Measurements from ENCODE around the gene SLX9. TPM values are rescaled to one million over a fixed set of nuclear protein-coding genes. Genes with fewer than 3 reads are reported as not detected.

Gene SLX9
- total and polyA plus RNA-seq, 9 donors: 5.6 to 24.1 (median 16.6) TPM

- DNase-seq: no peak
- Histone ChIP-seq H3K27ac (no peak overlapping the region), H3K4me3 (no peak overlapping the region), H3K9me3 (no peaks in the 10 kb centered on the region), H3K27me3 (no peaks in the 10 kb centered on the region), H3K36me3 (no peaks in the 10 kb centered on the region), H3K4me1 (ENCODE audit: insufficient read depth) (peaks cover 7% of the 10 kb centered on the region)
- 85 to 90% (median 87%) methylated on average over 24 of the region's 24 CpGs for WGBS, 3 donors
- TF ChIP-seq CTCF (IDR thresholded peaks at IDR 0.05): no peak
- no peak for TF ChIP-seq POLR2A (IDR thresholded peaks at IDR 0.05)
- no peak for TF ChIP-seq EP300 (IDR thresholded peaks at IDR 0.05)
- intact Hi-C loops (cut with DNase I): loop anchor here in 2 of 4 donors (5.0 to 10.0 kb wide), 3 partner anchors 72 to 501 kb away; partner anchors contain the start of gene PTTG1IP (in 1 of the 2)
Measured at GRCh38 chr21:44943686-44944550, 4.1 kb downstream of the SLX9 start.

- 86 to 91% (median 89%) methylated on average over 10 of the region's 10 CpGs for WGBS, 3 donors
- no peak for TF ChIP-seq CTCF (IDR thresholded peaks at IDR 0.05)
- no peak for TF ChIP-seq POLR2A (IDR thresholded peaks at IDR 0.05)
- no peak for TF ChIP-seq EP300 (IDR thresholded peaks at IDR 0.05)
- no peaks in the 10 kb centered on the region for H3K9me3 ChIP-seq
- no peaks in the 10 kb centered on the region for H3K27me3 ChIP-seq
- peaks cover 2% of the 10 kb centered on the region for H3K4me1 ChIP-seq (ENCODE audit: insufficient read depth)
- H3K36me3 ChIP-seq: no peaks in the 10 kb centered on the region
- intact Hi-C loops (cut with DNase I): loop anchor here in 2 of 4 donors (5.0 to 10.0 kb wide), 3 partner anchors 72 to 500 kb away; partner anchors contain the start of gene PTTG1IP (in 1 of the 2)
- H3K27ac ChIP-seq: no peak overlapping the region
- no peak for DNase-seq
- no peak overlapping the region for H3K4me3 ChIP-seq
Measured at GRCh38 chr21:44944596-44944995, 4.8 kb downstream of the SLX9 start.

- TF ChIP-seq EP300 (IDR thresholded peaks at IDR 0.05) (no peak), POLR2A (IDR thresholded peaks at IDR 0.05) (no peak), CTCF (IDR thresholded peaks at IDR 0.05) (no peak)
- 85 to 89% (median 87%) methylated on average over 25 of the region's 25 CpGs for WGBS, 3 donors
- Histone ChIP-seq H3K36me3 (no peaks in the 10 kb centered on the region), H3K4me1 (ENCODE audit: insufficient read depth) (no peaks in the 10 kb centered on the region), H3K27me3 (no peaks in the 10 kb centered on the region), H3K9me3 (no peaks in the 10 kb centered on the region), H3K27ac (no peak overlapping the region), H3K4me3 (no peak overlapping the region)
- intact Hi-C loops (cut with DNase I): loop anchor here in 2 of 4 donors (5.0 to 10.0 kb wide), 3 partner anchors 191 to 498 kb away; no protein-coding TSS in a partner anchor
- peak in 1 of 5 donors; percentile 31 for DNase-seq
Measured at GRCh38 chr21:44946254-44947041, 6.6 kb downstream of the SLX9 start.
